OCI-M2 (cell line): ENCODE results near the gene CSF1.

Experiments used
- DNase-seq: peaks from one replicate; lab custom pipeline; 2025; ENCODE audit not compliant: unreplicated experiment; lab: John Stamatoyannopoulos, UW

CSF1 gene

DNA sequence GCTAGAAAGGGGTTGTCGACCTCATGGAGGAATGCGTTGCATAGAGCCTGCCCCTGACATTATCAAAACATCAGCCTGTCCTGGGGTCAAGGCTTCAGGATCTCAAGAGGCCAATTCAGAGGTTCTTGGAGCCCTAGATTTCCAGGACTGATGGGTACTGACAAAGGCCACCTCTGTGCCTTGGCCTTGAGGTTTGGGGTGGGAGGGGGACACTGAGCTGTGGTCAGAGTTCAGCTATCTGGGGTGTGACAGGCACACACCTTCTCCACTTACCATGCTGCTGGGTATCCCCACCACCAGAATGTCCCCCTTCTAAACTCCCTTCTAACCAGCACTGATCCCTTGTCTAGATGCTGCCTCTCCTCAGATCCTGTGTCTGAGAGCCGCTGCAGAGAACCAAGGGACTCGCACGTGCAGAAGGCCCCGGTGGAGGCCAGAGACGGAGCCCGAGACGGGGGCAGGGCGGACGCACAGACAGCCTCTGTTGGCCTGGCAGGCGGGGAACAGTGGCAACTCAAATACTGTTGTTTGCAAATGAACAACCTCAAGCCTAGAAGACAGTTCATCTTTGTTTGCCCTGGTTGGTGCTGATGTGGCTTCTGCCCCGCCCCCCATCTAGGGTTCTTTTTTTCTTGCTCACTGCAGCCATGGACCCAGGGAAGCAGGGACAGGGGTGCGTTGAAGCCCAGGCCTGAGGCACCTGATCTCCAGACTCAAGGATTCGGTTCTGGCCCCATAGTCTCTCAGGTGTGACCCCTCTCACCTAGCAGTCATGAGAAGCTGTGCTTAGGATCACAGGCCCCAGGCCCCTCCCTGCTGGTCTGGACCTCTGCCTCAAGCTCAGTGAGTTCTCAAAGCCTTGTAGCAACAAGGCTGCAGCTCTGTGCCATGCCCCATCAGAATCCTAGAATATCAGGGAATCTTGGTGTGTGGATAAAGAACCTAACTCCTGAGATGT is 28.1 kb upstream of the CSF1 start:
- DNase-seq, result no peak

DNA sequence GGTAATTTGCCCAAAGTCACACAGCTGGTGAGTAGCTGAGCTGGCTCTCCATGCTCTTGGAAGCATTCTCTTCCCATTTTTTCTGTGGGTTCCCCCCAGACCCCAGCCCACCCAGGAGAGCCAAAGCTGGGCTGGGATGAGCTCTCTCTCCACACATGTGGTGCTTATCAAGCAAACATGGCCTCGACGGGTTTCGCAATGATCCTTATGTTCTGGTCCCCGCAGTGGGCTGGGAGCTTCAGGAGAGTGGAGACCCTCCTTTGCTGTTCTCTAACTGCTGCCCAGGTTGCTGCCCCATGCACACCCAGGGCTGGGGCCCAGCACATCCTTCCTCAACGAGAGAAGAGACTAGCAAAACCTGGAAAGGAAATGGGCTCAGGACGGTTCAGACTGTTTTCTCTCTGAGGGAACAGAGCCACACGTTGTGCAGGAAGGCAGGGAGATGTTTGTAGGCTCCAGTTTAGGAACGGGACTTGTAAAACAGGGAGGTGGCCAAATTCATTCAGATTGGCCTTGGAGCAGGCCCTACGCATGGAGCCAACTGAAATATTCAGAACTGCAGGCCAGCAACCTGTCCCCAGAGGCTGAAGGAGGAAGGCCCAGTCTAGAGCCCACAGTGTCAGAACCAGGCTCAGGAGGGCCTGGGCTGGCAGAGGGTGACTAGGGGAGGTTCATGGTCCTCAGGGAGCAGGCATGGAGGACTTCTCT is 27.2 kb upstream of the CSF1 start:
- DNase-seq, result no peak

DNA sequence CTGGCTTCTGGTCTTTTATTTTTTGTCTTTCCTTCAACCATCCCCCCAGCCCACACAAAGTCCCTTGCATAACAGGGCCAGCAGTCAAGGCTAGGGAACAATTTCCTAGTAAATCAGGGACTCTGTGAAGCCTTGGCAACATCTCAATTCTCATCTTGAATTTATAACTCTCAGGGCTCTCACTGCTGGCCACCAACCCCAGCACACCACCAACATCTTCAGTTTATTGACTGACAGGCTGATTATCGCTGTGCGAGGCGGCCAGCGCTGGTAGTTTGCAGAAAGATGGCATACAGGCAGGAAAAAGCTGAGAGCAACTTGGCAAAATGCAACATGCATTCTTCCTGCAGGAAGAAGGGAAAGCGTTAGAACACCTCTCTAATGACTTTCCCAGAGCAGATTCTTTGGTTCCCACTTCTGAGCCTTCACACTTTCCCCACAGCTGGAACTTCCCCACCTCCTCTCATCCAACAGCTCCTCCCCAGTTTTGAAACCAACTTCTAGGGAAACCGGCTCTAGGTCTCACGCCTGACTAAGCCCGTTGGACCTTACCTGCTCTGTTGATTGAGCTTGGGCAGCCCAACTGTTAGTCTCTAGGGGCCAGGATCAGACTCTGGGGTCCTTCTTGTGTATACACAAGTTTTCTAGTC is 26.3 kb upstream of the CSF1 start:
- no peak for DNase-seq

DNA sequence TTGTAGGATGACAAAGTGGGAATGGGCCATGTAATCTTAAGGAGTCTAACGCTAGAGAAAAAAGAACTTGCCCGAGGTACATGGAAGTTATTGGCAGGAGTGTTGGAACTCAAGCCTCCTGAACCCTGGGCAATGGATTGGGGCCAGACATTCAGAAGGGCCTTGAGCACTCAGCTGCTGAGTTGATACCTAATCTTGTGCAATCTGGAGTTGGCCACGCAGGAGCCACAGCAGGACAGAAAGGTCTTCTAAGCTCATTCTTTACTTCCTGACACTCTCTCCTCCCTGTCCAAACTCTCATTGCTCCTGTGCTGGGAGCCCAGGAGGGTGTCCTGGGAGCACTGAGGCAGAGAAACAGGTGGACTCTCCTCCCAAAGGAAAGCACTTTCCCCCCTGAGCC is 25.1 kb upstream of the CSF1 start:
- no peak for DNase-seq

GRCh38 chr1:109886827-109887226 is 23.8 kb upstream of the CSF1 start:
- DNase-seq, result no peak

DNA sequence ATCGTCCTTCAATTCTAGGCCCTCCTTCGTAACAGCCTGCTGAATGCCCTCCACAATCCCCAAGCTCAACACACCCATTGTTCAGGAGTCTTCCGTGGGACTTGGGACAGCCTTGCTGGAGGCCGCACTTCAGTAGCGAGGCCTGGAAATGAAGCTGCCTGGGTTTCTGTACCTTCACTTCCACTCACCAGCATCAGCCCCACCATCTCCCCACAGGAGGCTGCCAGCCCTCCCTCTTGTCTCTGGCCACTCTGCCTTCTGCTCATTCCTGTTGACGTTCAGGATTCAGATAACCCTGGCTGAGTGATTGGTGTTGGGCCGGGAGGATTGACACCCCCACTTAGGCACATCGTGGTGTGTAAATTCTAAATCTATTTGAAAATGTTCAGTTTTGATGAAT is 23.4 kb upstream of the CSF1 start:
- DNase-seq, result no peak

DNA sequence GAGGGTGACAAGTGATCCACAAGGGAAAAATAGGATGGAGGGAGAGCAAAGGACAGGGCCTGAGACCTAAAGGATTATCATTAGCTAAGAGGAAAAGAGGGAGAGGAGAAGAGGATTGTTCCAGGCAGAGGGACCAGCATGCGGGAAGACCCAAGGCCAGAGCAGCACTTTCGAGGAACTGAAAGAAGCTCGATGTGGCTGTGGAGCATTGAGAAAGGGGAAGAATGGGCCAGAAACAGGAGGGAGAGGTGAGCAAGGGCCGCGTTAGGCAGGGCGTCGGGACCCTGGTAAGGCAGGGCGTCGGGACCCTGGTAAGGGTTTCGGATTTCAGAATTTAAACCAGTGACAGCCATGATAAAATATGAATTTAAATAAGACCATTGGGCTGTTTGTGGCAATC is 22.8 kb upstream of the CSF1 start:
- DNase-seq, result no peak

GRCh38 chr1:109889094-109889493 is 21.6 kb upstream of the CSF1 start:
- no peak for DNase-seq

DNA sequence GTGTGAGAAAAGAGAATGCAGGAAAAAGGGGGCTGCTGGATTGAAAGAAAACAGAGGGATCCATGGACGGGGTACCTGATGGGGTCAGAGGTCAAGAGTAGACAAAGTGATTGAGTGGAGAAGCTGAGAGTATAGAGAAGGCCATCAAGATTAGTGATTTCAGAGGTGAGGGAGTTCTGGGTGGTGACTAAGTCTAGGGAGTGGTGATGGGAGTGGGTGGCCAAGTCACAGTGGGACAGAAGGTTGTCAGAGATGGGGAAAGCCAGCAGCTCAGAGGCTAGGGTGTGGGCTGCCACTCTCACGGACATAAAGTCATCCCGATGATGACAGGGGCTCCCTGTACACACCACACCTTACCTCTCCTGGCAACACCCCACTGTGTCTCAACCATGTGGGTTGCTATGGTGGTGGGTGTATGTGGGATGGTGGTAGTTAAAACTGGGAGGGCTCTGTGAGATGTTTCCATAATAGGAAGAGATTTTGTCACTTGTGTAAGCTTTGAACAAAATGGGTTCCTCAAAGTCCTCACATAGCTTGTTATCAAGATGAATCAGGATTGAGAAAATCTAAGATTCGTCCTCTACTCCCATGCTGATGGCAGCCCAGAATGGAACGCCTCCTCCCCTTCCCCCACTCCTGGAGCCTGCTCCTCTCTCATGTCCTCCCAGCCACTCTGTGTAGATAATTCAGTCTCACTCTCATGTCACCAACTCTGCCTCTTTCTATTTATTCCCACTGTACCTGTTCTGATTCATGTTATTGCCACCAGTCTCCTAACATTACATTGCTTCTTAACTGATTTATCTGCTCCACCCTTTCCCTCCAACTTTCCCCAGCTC is 20.3 kb upstream of the CSF1 start:
- no peak for DNase-seq

DNA sequence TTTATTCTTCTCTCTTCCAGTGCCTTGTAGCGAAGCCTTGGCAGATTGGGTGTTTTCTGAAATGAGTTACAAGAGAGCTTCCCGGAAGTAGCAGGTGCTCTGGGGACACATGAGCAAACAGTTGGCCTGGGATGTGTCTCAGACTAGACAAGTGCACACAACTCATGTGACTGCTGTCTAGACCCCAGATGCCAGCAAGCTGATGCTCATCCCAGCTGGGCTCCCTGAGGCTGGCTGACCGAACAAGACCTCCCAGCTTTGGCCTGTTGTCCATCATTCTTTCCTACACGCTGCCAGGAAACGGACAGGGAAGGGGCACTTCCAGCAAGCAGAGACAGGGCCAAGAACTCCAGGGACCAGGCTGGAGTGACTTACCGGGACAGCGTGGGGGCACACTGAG is 18.7 kb upstream of the CSF1 start:
- no peak for DNase-seq

- DNase-seq, result no peak
Observed at GRCh38 chr1:109892561-109893368, 17.9 kb upstream of the CSF1 start.

DNA sequence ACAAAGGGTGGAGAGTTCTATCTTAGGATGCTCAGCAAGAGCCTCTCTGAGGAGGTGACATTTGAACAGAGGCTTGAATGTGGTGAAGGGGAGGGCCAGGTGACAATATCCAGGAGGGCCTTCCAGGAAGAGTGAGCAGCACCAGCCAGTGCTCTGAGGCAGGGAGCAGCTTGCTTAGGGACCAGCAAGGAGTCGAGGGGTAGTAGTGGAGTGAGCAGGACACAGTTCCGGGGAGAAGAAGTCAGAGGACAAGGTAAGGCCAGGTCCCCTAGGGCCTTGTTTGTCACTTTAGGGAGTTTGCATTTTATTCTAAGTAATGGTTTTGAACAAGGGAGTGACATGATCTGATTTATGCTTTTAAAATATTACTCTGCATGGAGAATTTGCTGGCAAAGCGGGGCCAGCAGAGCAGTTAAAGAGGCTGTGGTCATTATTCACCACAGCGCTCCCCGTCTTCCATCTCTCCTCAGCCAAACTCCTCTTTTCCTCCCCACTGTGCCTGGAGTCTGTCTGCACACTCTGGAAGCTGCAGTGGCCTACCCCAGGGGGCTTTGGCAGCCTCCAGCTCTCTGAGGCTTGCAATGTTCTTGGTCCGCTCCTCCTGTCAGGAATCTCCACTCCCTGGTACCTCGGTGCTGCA is 17.0 kb upstream of the CSF1 start:
- DNase-seq, result no peak

DNA sequence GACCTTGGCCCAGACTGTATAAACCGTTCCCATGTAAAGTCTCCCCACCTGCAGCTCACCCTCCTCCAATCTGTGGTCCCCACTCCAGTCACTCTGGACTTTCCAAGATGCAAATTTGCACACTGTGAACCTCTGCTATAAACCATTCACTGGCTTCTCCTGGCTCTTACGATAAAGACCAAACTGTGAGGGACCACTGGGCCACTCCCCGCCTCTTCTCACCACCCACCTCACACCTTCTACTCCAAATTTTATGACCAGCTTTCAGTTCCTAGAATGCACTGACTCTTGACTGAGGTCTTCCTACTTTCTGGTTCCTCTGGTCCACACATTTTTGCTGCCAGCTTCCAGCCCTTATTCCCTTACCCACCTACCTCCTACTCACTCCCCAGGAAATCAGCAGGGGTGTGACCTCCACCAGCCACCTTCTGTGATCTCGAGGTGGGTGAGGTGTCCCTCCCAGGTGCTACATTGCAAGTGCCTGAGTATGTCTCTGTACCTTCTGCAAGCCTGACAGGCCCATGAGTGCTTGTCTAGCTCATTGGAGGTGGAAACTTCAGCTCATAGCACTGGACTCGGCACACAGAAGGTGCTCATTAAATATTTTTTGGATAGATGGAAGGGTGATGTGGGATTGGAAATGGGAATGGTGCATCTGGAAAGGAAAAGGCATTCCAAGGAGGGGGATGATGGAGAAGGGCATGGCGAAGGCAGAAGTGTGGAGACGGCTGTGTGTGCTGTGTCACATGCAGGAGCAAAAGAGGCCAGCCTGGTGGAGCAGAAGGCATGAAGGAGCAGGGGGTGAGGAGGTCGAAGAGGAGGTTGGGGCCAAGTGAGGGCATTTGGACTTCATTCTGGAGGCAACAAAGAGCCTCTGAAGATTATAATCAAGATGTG is 15.6 kb upstream of the CSF1 start:
- no peak for DNase-seq

GRCh38 chr1:109895720-109896504 is 14.7 kb upstream of the CSF1 start:
- no peak for DNase-seq

- no peak for DNase-seq
Observed at GRCh38 chr1:109896681-109897080, 14.0 kb upstream of the CSF1 start.

DNA sequence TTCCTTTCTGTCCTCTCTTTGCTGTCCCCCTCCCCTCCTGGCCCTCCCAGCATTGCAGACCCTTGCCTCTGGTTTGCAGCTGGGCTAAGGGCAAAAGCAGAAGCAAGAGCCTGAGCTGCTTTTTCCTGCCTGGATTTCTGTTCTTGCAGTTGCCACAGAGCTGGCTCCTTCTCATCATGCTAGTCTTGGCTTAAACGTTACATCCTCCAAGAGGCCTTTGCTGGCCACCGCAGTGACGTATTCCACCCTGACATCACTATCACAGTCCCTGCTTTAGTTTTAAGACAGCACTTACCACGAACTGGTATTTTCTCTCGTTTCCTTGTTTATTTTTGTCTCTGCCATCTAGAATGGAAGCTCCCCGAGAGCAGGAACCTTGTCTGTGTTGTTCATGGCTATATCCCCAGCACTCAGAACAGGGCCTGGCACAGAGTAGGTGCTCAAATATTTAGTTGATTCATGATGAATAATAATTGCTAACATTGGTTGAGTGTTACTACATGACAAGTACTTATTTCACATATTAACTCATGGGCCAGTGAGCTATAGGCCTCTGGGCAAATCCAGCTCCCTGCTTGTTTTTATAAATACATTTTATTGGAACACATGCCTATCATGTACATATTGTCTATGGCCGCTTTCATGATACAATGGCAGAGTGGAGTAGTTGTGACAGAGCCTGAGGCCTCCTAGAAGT is 13.2 kb upstream of the CSF1 start:
- DNase-seq, result no peak

GRCh38 chr1:109898842-109899241 is 11.8 kb upstream of the CSF1 start:
- no peak for DNase-seq
